Right atrium auricular region (tissue), 2 donors: ENCODE measurements around the gene RIPOR3. TPM values are rescaled to one million over a fixed set of nuclear protein-coding genes. Genes with fewer than 3 reads are reported as not detected.

Experiments used
- DNase-seq: peaks from one replicate; pipeline ENCODE4 v3.0.0-alpha.2; 2019; ENCODE audit warnings: low spot score
- H3K27ac ChIP-seq, 2 donors: fragments of 200-600 bp; sonication (generic); 1 replicate in 1 of 2; 2 replicates in 1 of 2; pipeline ENCODE4 v1.5.1; 2016 to 2019
- H3K27me3 ChIP-seq, 2 donors: fragments of 200-600 bp; sonication (generic); one replicate each; pipeline versions ENCODE4 v1.5.1 to v1.6.0; 2017 to 2019
- H3K36me3 ChIP-seq: fragments of 200-600 bp; sonication (generic); one replicate; pipeline ENCODE4 v1.5.1; 2016
- H3K4me1 ChIP-seq, 2 donors: fragments of 200-600 bp; sonication (generic); one replicate each; pipeline versions ENCODE4 v1.5.1 to v1.6.0; 2017 to 2019
- H3K4me3 ChIP-seq, 2 donors: fragments of 200-600 bp; sonication (generic); 1 replicate in 1 of 2; 2 replicates in 1 of 2; pipeline ENCODE4 v1.5.1; 2017 to 2019; ENCODE audit warnings: mild to moderate bottlenecking in 1 of 2, moderate library complexity in 1 of 2
- H3K9me3 ChIP-seq, 2 donors: fragments of 200-600 bp; sonication (generic); one replicate each; pipeline ENCODE4 v1.5.1; 2019
- CTCF ChIP-seq, 2 donors: fragments of 200-600 bp; sonication (generic); IDR thresholded peaks; one replicate each; pipeline ENCODE4 v1.5.1; 2019; ENCODE audit warnings: antibody characterized with exemption in 2 of 2
- total RNA-seq, 2 donors: library from RNA; depleted of rRNA; stranded (reverse); fragments of >200 nt; gene quantifications; one replicate each; pipeline ENCODE4 v1.1.0, GENCODE V29; 2016

The RIPOR3 gene
- total RNA-seq, 2 donors from 2014 or later: 2.9 to 4.7 TPM

GRCh38 chr20:50594231-50594590 lies 97.1 kb downstream of the RIPOR3 start:
- TF ChIP-seq CTCF (IDR thresholded peaks at IDR 0.05): no peak
- Histone ChIP-seq H3K4me3 (no peak overlapping the region), H3K27ac (no peak overlapping the region), H3K4me1 (peaks cover 0 to 42% of the 10 kb centered on the region in 2 donors), H3K36me3 (no peaks in the 10 kb centered on the region), H3K9me3 (no peaks in the 10 kb centered on the region), H3K27me3 (no peaks in the 10 kb centered on the region)
- DNase-seq: no peak

- no peaks in the 10 kb centered on the region for H3K9me3 ChIP-seq
- peaks cover 0 to 42% of the 10 kb centered on the region in 2 donors for H3K4me1 ChIP-seq
- H3K4me3 ChIP-seq: no peak overlapping the region
- no peak for TF ChIP-seq CTCF (IDR thresholded peaks at IDR 0.05)
- no peaks in the 10 kb centered on the region for H3K36me3 ChIP-seq
- peak overlapping the region; percentile 34 to 54 for H3K27ac ChIP-seq
- DNase-seq: no peak
- H3K27me3 ChIP-seq: no peaks in the 10 kb centered on the region
Observed at GRCh38 chr20:50593005-50593335, 98.4 kb downstream of the RIPOR3 start.

- no peaks in the 10 kb centered on the region for H3K9me3 ChIP-seq
- H3K27me3 ChIP-seq: no peaks in the 10 kb centered on the region
- no peak for TF ChIP-seq CTCF (IDR thresholded peaks at IDR 0.05)
- H3K27ac ChIP-seq: peak overlapping the region; percentile 34 to 54
- H3K4me3 ChIP-seq: no peak overlapping the region
- no peak for DNase-seq
- peaks cover 0 to 42% of the 10 kb centered on the region in 2 donors for H3K4me1 ChIP-seq
- H3K36me3 ChIP-seq: peaks cover 5% of the 10 kb centered on the region
Observed at GRCh38 chr20:50592282-50593004, 98.9 kb downstream of the RIPOR3 start.

GRCh38 chr20:50591233-50591852 lies 100.0 kb downstream of the RIPOR3 start:
- no peaks in the 10 kb centered on the region for H3K9me3 ChIP-seq
- no peak for TF ChIP-seq CTCF (IDR thresholded peaks at IDR 0.05)
- H3K36me3 ChIP-seq: peaks cover 16% of the 10 kb centered on the region
- DNase-seq: no peak
- no peak overlapping the region for H3K27ac ChIP-seq
- H3K27me3 ChIP-seq: no peaks in the 10 kb centered on the region
- H3K4me1 ChIP-seq: peaks cover 0 to 39% of the 10 kb centered on the region in 2 donors
- no peak overlapping the region for H3K4me3 ChIP-seq

- no peak for TF ChIP-seq CTCF (IDR thresholded peaks at IDR 0.05)
- H3K4me1 ChIP-seq: peaks cover 0 to 29% of the 10 kb centered on the region in 2 donors
- peaks cover 27% of the 10 kb centered on the region for H3K36me3 ChIP-seq
- H3K9me3 ChIP-seq: no peaks in the 10 kb centered on the region
- no peak for DNase-seq
- no peak overlapping the region for H3K27ac ChIP-seq
- H3K4me3 ChIP-seq: no peak overlapping the region
- no peaks in the 10 kb centered on the region for H3K27me3 ChIP-seq
Observed at GRCh38 chr20:50590348-50590664, 101.0 kb downstream of the RIPOR3 start.
